HFFc6 (cell line): Measurements from ENCODE around the gene MED13L. TPM values are rescaled to one million over a fixed set of nuclear protein-coding genes. Genes with fewer than 3 reads are reported as not detected.

Source experiments
- DNase-seq: peaks from one replicate; pipeline ENCODE4 v3.0.0-alpha.2; 2018
- H3K27ac Mint-ChIP-seq: 2 replicates; pipeline ENCODE4 v1.8.0; 2020; ENCODE audit warnings: mild to moderate bottlenecking, mixed read lengths
- H3K27me3 Mint-ChIP-seq: 2 replicates; pipeline ENCODE4 v1.8.0; 2021; ENCODE audit warnings: mild to moderate bottlenecking, moderate library complexity, mixed read lengths; ENCODE audit not compliant: insufficient read depth
- H3K36me3 Mint-ChIP-seq: 2 replicates; pipeline ENCODE4 v1.8.0; 2021; ENCODE audit warnings: low read depth, mixed read lengths
- H3K4me1 Mint-ChIP-seq: 2 replicates; pipeline ENCODE4 v1.8.0; 2020; ENCODE audit warnings: low read depth, mixed read lengths
- H3K4me3 Mint-ChIP-seq: 2 replicates; pipeline ENCODE4 v1.8.0; 2020; ENCODE audit warnings: mild to moderate bottlenecking, moderate library complexity, mixed read lengths
- H3K9me3 Mint-ChIP-seq: 2 replicates; pipeline ENCODE4 v1.8.0; 2020; ENCODE audit warnings: mild to moderate bottlenecking, mixed read lengths
- CTCF ChIP-seq: fragments of 200-600 bp; sonication (generic); IDR thresholded peaks from 2 replicates; pipeline ENCODE4 v1.5.0; 2021; ENCODE audit warnings: antibody characterized with exemption, mild to moderate bottlenecking
- total RNA-seq, 6 experiments: library from RNA; stranded (reverse); fragmentation: NEBNext Ultra II Directional; extraction: Animal tissue kit (Norgen Biotek cat#: 25700); gene quantifications; 2 replicates in 1 of 6; 3 replicates in 5 of 6; pipeline ENCODE4 v1.2.3, GENCODE V29; 2021

MED13L gene
- total RNA-seq, 6 experiments from 2014 or later: 74.5 to 84.2 (median 77.7) TPM

GRCh38 chr12:116302166-116303058 is 24.9 kb upstream of the MED13L start:
- no peak overlapping the region for H3K27ac Mint-ChIP-seq
- no peak for TF ChIP-seq CTCF
- H3K4me3 Mint-ChIP-seq: no peak overlapping the region
- H3K4me1 Mint-ChIP-seq: peaks cover 30% of the 10 kb centered on the region
- H3K9me3 Mint-ChIP-seq: no peaks in the 10 kb centered on the region
- peaks cover 9% of the 10 kb centered on the region for H3K27me3 Mint-ChIP-seq
- no peak for DNase-seq
- no peaks in the 10 kb centered on the region for H3K36me3 Mint-ChIP-seq

DNA sequence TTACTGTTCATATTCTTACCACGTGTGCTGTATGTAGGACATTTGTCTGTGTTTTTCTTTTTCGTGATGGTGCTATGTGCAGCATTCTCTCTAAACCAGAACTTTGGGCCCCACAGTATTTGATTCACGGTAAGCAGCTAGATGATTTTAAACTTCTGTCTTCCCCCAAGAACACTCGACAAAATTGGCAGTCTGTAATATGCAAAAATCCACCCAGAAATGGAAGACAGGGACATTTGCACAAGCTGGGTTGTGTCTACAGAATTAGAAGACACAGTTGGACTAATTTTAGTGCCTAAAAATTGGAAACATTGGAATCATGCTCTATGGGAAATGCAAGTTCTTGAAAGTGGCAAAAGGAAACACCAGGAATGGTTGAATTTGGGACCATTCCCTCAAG is 24.1 kb upstream of the MED13L start:
- Mint-ChIP-seq H3K4me3 (no peak overlapping the region), H3K9me3 (no peaks in the 10 kb centered on the region), H3K36me3 (no peaks in the 10 kb centered on the region), H3K27me3 (peaks cover 9% of the 10 kb centered on the region), H3K27ac (no peak overlapping the region), H3K4me1 (peaks cover 28% of the 10 kb centered on the region)
- no peak for DNase-seq
- TF ChIP-seq CTCF: no peak

DNA sequence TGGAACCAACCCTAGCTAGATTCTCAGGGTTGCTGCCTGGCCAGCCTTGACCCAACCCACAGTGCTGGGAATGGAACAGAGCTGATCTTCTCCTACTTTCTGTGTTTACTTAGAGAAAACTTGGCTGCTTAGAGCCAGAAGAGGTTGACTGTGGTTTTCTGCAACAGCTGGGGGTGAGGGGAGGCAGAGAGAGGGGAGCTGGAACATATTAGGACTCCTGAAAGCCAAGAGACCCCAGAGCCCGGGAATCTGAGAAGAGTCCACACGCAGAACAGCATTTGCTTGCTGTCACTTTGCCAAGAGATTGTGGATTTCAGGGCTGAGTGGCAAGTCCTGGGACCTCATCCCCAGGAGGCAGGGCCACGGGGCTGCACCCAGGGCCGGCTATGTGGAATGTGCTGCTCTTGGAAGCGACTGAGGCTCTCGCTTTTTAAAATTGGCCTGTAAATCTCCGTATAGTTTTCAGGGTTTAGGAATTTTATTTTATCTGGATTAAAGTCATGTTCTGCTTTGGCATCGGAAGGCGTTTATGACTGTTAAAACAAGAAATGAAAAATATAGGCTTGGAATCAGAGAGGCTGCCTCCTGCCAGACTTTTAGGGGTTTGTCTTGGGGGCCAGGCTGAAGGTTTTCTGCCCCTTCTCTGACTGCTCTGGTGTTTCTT is 22.3 kb upstream of the MED13L start:
- DNase-seq: no peak
- H3K4me3 Mint-ChIP-seq: no peak overlapping the region
- no peaks in the 10 kb centered on the region for H3K36me3 Mint-ChIP-seq
- no peaks in the 10 kb centered on the region for H3K9me3 Mint-ChIP-seq
- H3K27ac Mint-ChIP-seq: no peak overlapping the region
- peaks cover 9% of the 10 kb centered on the region for H3K27me3 Mint-ChIP-seq
- TF ChIP-seq CTCF: no peak
- peaks cover 39% of the 10 kb centered on the region for H3K4me1 Mint-ChIP-seq

DNA sequence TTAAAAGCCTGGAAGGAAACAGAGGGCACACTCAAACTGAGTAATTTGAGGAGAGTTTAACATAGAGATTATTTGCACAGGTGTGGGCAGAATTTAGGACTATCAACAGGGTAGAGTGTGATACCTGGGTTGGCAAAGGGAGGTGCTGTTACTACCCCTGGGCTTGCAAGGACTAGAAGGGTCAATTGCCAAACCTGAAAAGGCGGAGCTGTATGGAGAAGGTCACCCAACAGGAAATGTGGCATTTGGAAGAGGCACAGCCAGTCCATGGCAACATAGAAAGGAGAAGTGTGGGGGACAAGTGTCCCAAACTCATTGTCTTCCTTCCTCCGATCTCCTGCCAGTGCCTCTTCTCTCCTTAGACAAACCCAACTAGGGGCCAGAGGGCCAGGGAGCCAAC is 21.6 kb upstream of the MED13L start:
- no peak overlapping the region for H3K27ac Mint-ChIP-seq
- H3K9me3 Mint-ChIP-seq: no peaks in the 10 kb centered on the region
- peaks cover 44% of the 10 kb centered on the region for H3K4me1 Mint-ChIP-seq

DNA sequence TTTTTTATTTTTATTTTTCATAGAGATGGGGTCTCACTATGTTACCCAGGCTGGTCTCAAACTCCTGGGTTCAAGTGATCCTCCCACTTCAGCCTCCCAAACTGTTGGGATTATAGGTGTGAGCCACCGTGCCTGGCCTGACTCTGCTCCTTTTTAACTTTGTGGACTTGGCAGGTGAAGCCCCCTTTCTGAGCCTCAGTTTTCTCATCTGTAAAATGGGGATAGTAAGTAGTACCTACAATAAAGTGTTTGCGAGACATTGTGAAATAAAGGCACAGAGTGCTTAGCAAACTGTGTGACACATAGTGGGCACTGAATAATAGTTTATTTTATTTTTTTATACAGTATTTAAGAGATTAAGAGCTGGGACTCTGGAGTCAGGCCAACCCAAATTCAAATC is 21.1 kb upstream of the MED13L start:
- Mint-ChIP-seq H3K4me3 (no peak overlapping the region), H3K27me3 (peaks cover 9% of the 10 kb centered on the region), H3K9me3 (no peaks in the 10 kb centered on the region), H3K36me3 (no peaks in the 10 kb centered on the region), H3K4me1 (peaks cover 44% of the 10 kb centered on the region), H3K27ac (no peak overlapping the region)
- no peak for TF ChIP-seq CTCF
- DNase-seq: no peak

More for the DNA sequence above, 21.6 kb upstream of the MED13L start:
- TF ChIP-seq CTCF: no peak
- Mint-ChIP-seq H3K36me3 (no peaks in the 10 kb centered on the region), H3K27me3 (peaks cover 9% of the 10 kb centered on the region), H3K4me3 (no peak overlapping the region)
- DNase-seq: no peak
